Transverse colon (tissue), 4 donors: Measurements from ENCODE around the gene U2AF2. TPM values are rescaled to one million over a fixed set of nuclear protein-coding genes. Genes with fewer than 3 reads are reported as not detected.
A peak's percentile ranks its signal among the peaks of the same experiment; 100 is the strongest.

Experiments
- DNase-seq: peaks from one replicate; pipeline ENCODE4 v3.0.0-alpha.2; 2019
- H3K27ac ChIP-seq, 4 donors: fragments of 200-600 bp; sonication (generic); 2 replicates each; pipeline ENCODE4 v1.5.1; 2016 to 2018; ENCODE audit warnings: inconsistent platforms in 4 of 4
- H3K27me3 ChIP-seq: fragments of 200-600 bp; sonication (generic); 2 replicates; pipeline ENCODE4 v1.5.1; 2017; ENCODE audit warnings: inconsistent platforms
- H3K36me3 ChIP-seq, 4 donors: fragments of 200-600 bp; sonication (generic); 2 replicates each; pipeline ENCODE4 v1.5.1; 2017 to 2019; ENCODE audit warnings: inconsistent platforms in 4 of 4
- H3K4me1 ChIP-seq, 4 donors: fragments of 200-600 bp; sonication (generic); 2 replicates each; pipeline ENCODE4 v1.5.1; 2017 to 2020; ENCODE audit warnings: inconsistent platforms in 4 of 4
- H3K4me3 ChIP-seq, 4 donors: fragments of 200-600 bp; sonication (generic); 1 replicate in 1 of 4; 2 replicates in 3 of 4; pipeline versions ENCODE4 v1.5.1 to v1.6.1; 2017 to 2019; ENCODE audit warnings: inconsistent platforms in 4 of 4
- H3K9me3 ChIP-seq, 2 donors: fragments of 200-600 bp; sonication (generic); 2 replicates each; pipeline ENCODE4 v1.5.1; 2017 to 2019; ENCODE audit warnings: inconsistent platforms in 2 of 2
- EP300 ChIP-seq: sonication (generic); formaldehyde crosslinking; IDR thresholded peaks from one replicate; pipeline ENCODE4 v1.6.1; 2017; ENCODE audit warnings: antibody characterized with exemption, low read depth
- POLR2A ChIP-seq: fragments of 450-650 bp; IDR thresholded peaks from one replicate; pipeline ENCODE4 v1.6.1; 2016; ENCODE audit warnings: antibody characterized with exemption, mild to moderate bottlenecking, moderate library complexity
- POLR2AphosphoS5 ChIP-seq, 3 donors: sonication (generic); formaldehyde crosslinking; IDR thresholded peaks; one replicate each; pipeline ENCODE4 v1.6.1; 2016; ENCODE audit warnings: antibody characterized with exemption in 3 of 3
- WGBS, 2 donors: methylation state at CpG; one replicate each; pipeline ENCODE4 v1.1.5; 2018; ENCODE audit warnings: low coverage in 1 of 2; 5-methylcytosine and 5-hydroxymethylcytosine counted together
- in situ Hi-C, 4 donors: fragments of 200-750 bp; cut with MboI; loops; one replicate each; pipeline versions ENCODE4 v1.15.0 to v1.15.1; 2017; ENCODE audit warnings: low sequenced_read_pairs in 3 of 4, low pct_ligation_motif_present in 1 of 4, low pct_unique_long_range_greater_than_20kb in 1 of 4
- intact Hi-C: fragments of 100-400 bp; cut with DNase I; formaldehyde crosslinking; loops from one replicate; pipeline ENCODE4 v1.15.1; 2023; ENCODE audit warnings: low total_unique reads
- total RNA-seq, 4 donors: library from RNA; depleted of rRNA; stranded (reverse); fragments of >200 nt; gene quantifications; one replicate each; pipeline ENCODE4 v1.1.0, GENCODE V29; 2016
- TF ChIP-seq, protein P1 (sequence below), 5 experiments: fragments of 200-600 bp in 3 of 5; fragments of 450-650 bp in 2 of 5; sonication (generic) in 3 of 5; IDR thresholded peaks; 1 replicate in 2 of 5; 2 replicates in 3 of 5; pipeline ENCODE4 v1.5.1; 2016 to 2017; ENCODE audit warnings: antibody characterized with exemption in 5 of 5, inconsistent platforms in 3 of 5, mild to moderate bottlenecking in 2 of 5, moderate library complexity in 1 of 5

U2AF2 gene
- total RNA-seq, 4 donors from 2014 or later, result 112 to 185 (median 130) TPM

GRCh38 chr19:55681131-55682092 is 26.6 kb downstream of the U2AF2 start:
- no peak for DNase-seq
- H3K4me1 ChIP-seq, result peaks cover 22 to 84% (median 56%) of the 10 kb centered on the region in 4 donors
- H3K36me3 ChIP-seq, result peaks cover 0 to 20% (median 10%) of the 10 kb centered on the region in 4 donors
- 83 to 86% methylated on average over 2 to 9 of the region's 9 CpGs for WGBS, 2 donors
- peak overlapping the region in 2 of 4 donors; percentile 88 to 93 for H3K27ac ChIP-seq
- in situ Hi-C loops (no loop called here), intact Hi-C loops (no loop called here)
- no peaks in the 10 kb centered on the region for H3K9me3 ChIP-seq
- TF ChIP-seq, protein P1, sequence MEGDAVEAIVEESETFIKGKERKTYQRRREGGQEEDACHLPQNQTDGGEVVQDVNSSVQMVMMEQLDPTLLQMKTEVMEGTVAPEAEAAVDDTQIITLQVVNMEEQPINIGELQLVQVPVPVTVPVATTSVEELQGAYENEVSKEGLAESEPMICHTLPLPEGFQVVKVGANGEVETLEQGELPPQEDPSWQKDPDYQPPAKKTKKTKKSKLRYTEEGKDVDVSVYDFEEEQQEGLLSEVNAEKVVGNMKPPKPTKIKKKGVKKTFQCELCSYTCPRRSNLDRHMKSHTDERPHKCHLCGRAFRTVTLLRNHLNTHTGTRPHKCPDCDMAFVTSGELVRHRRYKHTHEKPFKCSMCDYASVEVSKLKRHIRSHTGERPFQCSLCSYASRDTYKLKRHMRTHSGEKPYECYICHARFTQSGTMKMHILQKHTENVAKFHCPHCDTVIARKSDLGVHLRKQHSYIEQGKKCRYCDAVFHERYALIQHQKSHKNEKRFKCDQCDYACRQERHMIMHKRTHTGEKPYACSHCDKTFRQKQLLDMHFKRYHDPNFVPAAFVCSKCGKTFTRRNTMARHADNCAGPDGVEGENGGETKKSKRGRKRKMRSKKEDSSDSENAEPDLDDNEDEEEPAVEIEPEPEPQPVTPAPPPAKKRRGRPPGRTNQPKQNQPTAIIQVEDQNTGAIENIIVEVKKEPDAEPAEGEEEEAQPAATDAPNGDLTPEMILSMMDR (IDR thresholded peaks at IDR 0.05), result no peak
- H3K27me3 ChIP-seq, result no peaks in the 10 kb centered on the region
- no peak overlapping the region for H3K4me3 ChIP-seq

DNA sequence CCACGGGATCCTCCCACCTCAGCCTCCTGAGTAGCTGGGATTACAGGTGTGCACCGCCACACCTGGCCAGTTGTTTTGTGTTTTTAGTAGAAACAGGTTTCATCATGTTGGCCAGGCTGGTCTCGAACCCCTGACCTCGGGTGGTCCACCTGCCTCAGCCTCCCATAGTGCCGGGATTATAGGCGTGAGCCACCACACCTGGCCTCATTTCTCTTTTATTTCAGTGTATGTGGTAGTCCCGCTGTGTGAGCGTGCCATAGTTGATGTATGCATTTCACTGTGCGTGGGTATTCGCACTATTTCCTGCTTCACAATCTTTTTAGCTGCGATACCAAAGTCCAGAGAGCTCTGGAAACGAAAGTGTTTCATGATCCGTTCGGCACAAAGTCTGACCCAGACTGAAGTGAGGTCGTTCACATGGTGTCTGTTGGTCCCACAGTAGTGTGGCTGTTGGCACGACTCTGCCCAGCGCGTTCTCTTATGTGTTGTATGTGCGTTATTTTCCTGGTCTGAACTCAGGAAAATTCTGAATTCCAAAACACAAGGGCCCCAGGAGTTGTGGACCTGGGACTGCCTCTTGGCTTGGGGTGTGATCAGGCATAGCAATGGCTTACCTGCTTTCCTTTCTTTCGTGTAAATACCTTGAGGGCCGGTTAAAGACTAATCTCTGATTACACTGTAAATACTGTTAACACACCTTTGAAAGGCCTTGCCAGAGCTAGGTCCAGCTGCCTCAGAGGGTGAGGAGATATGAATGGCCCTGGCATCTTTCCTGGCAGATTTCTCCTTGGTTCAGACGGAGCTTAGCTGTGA is 28.8 kb downstream of the U2AF2 start:
- in situ Hi-C loops, result no loop called here
- H3K27me3 ChIP-seq, result no peaks in the 10 kb centered on the region

GRCh38 chr19:55684946-55685681 is 30.3 kb downstream of the U2AF2 start:
- TF ChIP-seq EP300 (no peak), POLR2A (no peak), POLR2AphosphoS5 (IDR thresholded peaks at IDR 0.05) (no peak)
- TF ChIP-seq, protein P1 (IDR thresholded peaks at IDR 0.05), result no peak
- Histone ChIP-seq H3K9me3 (no peaks in the 10 kb centered on the region), H3K27me3 (no peaks in the 10 kb centered on the region), H3K36me3 (peaks cover 0 to 18% (median 8%) of the 10 kb centered on the region in 4 donors), H3K4me3 (no peak overlapping the region), H3K27ac (peak overlapping the region; percentile 84 to 93 (median 88)), H3K4me1 (peaks cover 22 to 79% (median 61%) of the 10 kb centered on the region in 4 donors)
- WGBS, 2 donors, result 96 to 100% methylated on average over 1 to 60 of the region's 60 CpGs
- in situ Hi-C loops, result no loop called here
- no peak for DNase-seq
- intact Hi-C loops, result no loop called here

More for the DNA sequence above, 28.8 kb downstream of the U2AF2 start:
- DNase-seq, result peak; percentile 74
- intact Hi-C loops, result no loop called here
- H3K27ac ChIP-seq, result peak overlapping the region; percentile 84 to 93 (median 88)
- no peak overlapping the region for H3K4me3 ChIP-seq
- peaks cover 22 to 85% (median 59%) of the 10 kb centered on the region in 4 donors for H3K4me1 ChIP-seq
- 57 to 61% methylated on average over 11 to 22 of the region's 22 CpGs for WGBS, 2 donors
- peaks cover 0 to 19% (median 8%) of the 10 kb centered on the region in 4 donors for H3K36me3 ChIP-seq
- no peaks in the 10 kb centered on the region for H3K9me3 ChIP-seq
- TF ChIP-seq POLR2A, result peak; percentile 67
- TF ChIP-seq, protein P1 (IDR thresholded peaks at IDR 0.05), result no peak
- peak in 2 of 3 donors; percentile 34 to 36 for TF ChIP-seq POLR2AphosphoS5 (IDR thresholded peaks at IDR 0.05)
